IPS-15b (cell line): ENCODE measurements around the gene ASB7.

Source experiments
- H3K27me3 ChIP-seq: one replicate; pipeline ENCODE4 v1.6.1; 2013; ENCODE audit warnings: low read length; ENCODE audit not compliant: control insufficient read depth, insufficient read depth
- H3K36me3 ChIP-seq: one replicate; pipeline ENCODE4 v1.6.1; 2013; ENCODE audit warnings: low read length; ENCODE audit not compliant: control insufficient read depth, insufficient read depth
- H3K4me1 ChIP-seq: one replicate; pipeline ENCODE4 v1.6.1; 2013; ENCODE audit warnings: mild to moderate bottlenecking, low read length; ENCODE audit not compliant: control insufficient read depth, insufficient read depth
- H3K4me3 ChIP-seq: one replicate; pipeline ENCODE4 v1.5.1; 2013; ENCODE audit warnings: low read depth, low read length
- H3K9ac ChIP-seq: one replicate; pipeline ENCODE4 v1.6.1; 2013; ENCODE audit warnings: low read depth, mild to moderate bottlenecking, low read length
- H3K9me3 ChIP-seq: one replicate; pipeline ENCODE4 v1.6.1; 2013; ENCODE audit warnings: mild to moderate bottlenecking, low read length; ENCODE audit not compliant: control insufficient read depth, insufficient read depth

Gene ASB7

DNA sequence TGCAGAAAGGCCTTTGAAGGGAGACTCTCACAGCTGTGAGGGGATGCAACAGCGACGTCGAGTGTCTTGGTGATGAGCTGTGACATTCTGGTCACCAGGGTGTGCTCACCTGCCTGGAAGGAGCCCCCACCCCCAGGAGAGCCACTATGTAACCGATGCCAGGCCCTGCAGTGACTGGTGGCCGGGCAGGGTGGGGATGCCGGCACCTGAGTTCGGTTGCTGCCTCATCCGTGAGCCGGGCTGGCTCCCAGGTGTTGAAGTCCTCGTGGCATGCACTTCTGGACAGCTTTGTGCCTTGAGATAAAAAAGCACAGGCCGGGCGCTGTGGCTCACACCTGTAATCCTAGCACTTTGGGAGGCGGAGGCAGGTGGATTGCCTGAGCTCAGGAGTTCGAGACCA lies 56.5 kb downstream of the ASB7 start:
- no peak overlapping the region for H3K4me3 ChIP-seq
- no peaks in the 10 kb centered on the region for H3K4me1 ChIP-seq
- no peaks in the 10 kb centered on the region for H3K9me3 ChIP-seq
- no peaks in the 10 kb centered on the region for H3K27me3 ChIP-seq
- no peak overlapping the region for H3K9ac ChIP-seq
- H3K36me3 ChIP-seq, result no peaks in the 10 kb centered on the region

DNA sequence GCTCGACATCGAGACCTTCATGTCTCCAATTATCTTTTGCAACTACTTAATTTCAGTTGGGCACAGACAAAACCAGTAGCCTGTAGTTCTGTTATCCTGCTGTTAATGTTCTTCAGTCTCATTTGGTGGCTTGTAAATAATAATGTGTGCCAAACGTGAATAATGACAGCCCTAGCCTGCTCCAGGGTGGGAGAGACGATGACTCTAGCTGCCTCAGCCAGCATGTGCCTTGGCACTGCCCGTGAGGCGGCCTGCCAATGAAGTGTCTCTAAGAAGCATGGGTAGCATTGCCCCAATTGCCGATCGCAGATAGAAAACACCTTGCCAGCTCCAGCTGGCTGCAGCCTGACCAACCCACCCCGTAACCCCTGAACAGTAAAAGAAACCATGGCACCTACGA lies 58.8 kb downstream of the ASB7 start:
- H3K9me3 ChIP-seq, result no peaks in the 10 kb centered on the region
- H3K36me3 ChIP-seq, result no peaks in the 10 kb centered on the region
- H3K4me3 ChIP-seq, result no peak overlapping the region
- no peak overlapping the region for H3K9ac ChIP-seq
- H3K4me1 ChIP-seq, result no peaks in the 10 kb centered on the region
- H3K27me3 ChIP-seq, result no peaks in the 10 kb centered on the region

DNA sequence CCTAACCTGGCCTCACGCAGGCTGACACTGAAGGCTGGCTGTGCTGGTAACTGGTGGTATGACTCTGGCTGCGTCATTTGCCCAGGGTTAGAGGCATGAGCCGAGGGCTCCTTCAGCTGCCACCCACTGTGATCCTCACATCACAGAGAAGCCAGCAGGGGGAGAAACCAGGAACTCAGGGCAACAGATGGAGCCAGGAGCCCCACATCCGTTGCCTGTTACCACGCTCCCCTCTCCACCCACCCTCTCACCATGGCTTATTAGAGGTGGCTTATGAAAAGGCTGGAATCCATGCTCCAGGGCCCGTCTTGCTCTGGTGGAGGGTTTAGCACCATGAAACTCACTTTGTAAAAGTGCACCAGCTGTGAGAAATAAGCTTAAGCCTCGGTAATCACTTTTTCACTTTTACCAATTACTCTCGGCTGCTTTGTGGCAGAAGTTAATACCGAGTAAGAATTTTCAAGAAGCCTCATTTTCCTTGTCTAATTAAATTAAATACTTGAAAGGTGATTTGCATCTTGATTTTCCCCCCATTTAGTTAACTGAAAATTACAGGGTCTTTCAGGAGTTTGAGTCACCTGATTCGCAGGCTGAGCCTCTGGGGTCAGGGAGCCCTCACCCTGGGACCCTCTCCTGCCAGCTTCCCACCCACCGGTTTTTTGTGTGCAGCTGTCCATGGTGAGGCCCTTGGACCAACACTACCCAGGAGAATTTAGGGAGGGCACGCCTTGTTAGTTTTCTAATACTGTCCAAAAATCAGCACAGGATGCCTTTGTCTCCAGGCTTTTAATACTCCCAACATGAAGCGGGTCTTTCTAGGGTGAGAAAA lies 60.9 kb downstream of the ASB7 start:
- no peak overlapping the region for H3K4me3 ChIP-seq
- H3K9ac ChIP-seq, result no peak overlapping the region
- no peaks in the 10 kb centered on the region for H3K4me1 ChIP-seq
- H3K36me3 ChIP-seq, result no peaks in the 10 kb centered on the region
- H3K9me3 ChIP-seq, result no peaks in the 10 kb centered on the region
- no peaks in the 10 kb centered on the region for H3K27me3 ChIP-seq

DNA sequence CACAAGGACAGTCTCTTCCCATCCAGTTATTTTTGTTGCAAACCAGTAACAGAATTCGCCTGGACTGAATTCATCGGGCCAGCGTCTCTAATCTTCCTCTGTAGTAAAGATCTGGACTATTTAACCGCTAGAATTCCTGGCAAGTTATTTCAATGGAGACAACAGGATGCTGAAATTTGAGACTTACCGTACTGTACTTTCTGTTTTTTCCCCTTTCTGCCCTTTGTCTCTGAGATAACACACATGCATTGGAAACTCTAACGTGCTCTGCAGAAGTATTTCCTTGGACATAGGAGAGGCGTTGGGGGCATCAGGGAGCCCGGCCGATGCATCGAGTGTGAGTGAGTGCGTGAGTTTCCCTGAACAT lies 61.5 kb downstream of the ASB7 start:
- Histone ChIP-seq H3K9ac (no peak overlapping the region), H3K4me3 (no peak overlapping the region), H3K36me3 (no peaks in the 10 kb centered on the region), H3K9me3 (no peaks in the 10 kb centered on the region), H3K27me3 (no peaks in the 10 kb centered on the region), H3K4me1 (no peaks in the 10 kb centered on the region)

DNA sequence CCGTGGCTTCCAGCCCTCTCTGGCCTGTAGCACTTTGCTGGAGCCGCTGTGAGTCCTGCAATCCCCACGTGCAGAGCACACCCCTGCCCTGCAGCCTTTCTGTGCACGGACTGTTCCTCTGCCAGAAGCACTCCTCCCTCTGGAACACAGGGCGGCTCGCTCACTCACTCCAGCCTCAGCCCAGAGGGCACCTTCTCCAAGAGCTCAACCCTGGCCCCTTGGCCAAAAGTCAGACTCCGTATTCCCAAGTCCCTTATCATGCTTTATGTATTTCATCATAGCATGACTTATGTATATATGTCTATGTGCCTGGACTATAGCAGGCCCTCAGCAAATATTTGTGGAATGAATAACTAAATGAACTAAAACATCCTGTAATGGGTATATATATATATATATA lies 63.2 kb downstream of the ASB7 start:
- Histone ChIP-seq H3K4me1 (no peaks in the 10 kb centered on the region), H3K27me3 (no peaks in the 10 kb centered on the region), H3K9me3 (no peaks in the 10 kb centered on the region), H3K36me3 (no peaks in the 10 kb centered on the region), H3K4me3 (no peak overlapping the region), H3K9ac (no peak overlapping the region)

DNA sequence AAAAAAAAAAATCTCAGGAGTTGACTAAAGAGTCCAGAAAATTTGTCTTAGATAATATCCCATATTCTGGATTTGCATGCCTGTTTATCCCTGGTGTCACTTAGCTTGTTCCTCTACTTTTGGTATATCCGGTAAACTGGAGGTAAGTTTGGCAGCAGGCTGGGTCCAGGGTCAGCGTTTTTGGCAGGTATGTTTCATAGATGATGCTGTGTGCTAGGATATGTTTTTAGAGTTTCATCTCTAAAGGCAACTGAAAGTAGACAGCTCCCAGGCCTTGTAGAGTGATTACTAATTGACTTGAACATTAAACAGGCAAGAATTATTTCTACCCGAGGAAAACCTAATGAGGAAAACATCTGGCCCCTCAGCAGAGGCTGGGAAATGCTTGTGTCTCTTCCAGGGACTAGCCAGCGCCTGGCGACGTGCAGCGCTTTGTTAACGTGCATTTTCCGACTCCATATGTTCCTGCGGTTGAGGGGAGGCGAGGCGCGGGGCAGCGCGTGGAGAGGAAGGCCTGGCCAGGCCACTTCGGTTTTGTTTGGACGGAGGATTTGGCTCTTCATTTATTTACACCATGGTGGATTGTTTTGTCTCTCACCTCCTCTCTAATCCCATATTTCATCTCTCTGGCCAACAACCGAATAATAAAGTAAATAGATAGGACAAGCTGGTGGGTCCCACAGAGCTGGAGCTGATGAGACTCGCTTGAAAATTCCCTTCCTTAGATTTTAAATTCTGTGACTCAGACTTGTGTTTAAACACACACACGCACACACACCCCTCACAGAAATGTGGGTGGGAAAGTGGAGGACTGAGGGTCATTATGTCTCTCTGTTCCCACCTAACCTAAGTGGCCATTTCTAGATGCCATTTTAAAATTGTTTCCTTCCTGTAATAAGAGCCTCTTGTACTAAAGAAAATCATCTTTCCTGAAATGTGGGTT lies 65.3 kb downstream of the ASB7 start:
- no peaks in the 10 kb centered on the region for H3K36me3 ChIP-seq
- no peak overlapping the region for H3K4me3 ChIP-seq
- no peak overlapping the region for H3K9ac ChIP-seq
- no peaks in the 10 kb centered on the region for H3K4me1 ChIP-seq
- H3K27me3 ChIP-seq, result no peaks in the 10 kb centered on the region
- H3K9me3 ChIP-seq, result no peaks in the 10 kb centered on the region

DNA sequence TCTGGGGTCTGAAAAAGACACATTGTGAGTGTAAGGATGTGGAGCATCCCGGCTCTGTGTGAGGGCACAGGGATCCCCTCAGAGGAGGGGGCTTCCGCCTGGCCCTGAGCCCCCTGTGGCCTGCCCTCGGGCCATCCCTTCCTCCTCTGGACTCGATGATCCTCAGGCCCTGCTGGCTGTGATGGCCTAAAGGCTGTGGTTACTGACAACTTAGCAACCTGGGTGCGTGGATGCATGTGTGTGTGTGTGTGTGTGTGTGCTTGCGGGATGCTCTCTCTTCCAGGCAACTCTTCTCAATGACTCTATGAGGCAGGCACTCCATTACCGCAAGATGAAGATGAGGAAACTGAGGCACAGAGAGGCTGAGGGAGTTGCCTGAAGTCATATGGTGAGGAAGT lies 66.0 kb downstream of the ASB7 start:
- no peaks in the 10 kb centered on the region for H3K36me3 ChIP-seq
- H3K4me1 ChIP-seq, result no peaks in the 10 kb centered on the region
- H3K4me3 ChIP-seq, result no peak overlapping the region
- no peaks in the 10 kb centered on the region for H3K27me3 ChIP-seq
- H3K9ac ChIP-seq, result no peak overlapping the region
- H3K9me3 ChIP-seq, result no peaks in the 10 kb centered on the region

DNA sequence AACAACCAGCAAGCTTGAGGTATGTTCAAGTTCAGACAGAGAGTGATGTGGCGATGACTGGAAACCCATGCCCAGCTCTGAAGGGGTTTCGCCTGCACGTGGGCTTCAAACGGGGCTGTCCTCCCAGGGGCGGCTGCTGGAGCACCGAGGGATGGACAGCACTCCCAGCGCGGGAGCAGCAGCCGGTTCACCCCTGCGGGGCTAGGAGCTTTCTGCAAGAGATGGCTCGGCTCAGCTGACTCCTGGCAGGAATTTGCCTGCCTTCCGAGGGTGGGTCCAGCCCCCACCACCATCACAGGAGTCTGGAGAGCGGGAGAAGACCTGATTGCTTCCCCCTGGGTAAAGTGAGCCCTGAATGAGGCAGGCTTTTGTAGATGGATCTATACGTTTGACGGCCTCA lies 66.9 kb downstream of the ASB7 start:
- Histone ChIP-seq H3K27me3 (no peaks in the 10 kb centered on the region), H3K9ac (no peak overlapping the region), H3K4me3 (no peak overlapping the region), H3K9me3 (no peaks in the 10 kb centered on the region), H3K4me1 (no peaks in the 10 kb centered on the region), H3K36me3 (no peaks in the 10 kb centered on the region)

DNA sequence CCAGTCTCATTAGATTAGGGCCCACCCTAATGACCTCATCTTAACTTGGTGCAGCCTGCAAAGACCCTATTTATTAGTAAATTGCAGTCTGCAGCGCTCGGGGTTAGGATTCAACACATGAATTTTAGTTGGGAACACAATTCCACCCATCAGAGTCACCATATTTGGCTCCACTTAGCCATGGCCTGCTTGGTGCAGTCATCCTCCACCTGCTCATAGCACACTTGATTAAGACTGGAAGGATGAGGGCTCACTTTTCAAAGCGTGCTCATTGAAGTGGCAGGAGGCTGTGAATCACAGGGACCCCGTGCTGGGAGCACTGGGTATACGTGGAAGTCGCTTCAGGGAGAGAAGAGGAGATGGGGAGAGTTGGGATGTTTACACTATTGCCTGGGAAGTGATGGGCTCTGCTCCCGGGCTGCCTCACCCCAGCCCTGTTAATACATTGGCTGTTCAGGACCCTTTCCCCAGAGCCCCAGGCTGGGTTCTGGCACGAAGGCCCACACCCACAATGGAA lies 68.2 kb downstream of the ASB7 start:
- no peaks in the 10 kb centered on the region for H3K9me3 ChIP-seq

DNA sequence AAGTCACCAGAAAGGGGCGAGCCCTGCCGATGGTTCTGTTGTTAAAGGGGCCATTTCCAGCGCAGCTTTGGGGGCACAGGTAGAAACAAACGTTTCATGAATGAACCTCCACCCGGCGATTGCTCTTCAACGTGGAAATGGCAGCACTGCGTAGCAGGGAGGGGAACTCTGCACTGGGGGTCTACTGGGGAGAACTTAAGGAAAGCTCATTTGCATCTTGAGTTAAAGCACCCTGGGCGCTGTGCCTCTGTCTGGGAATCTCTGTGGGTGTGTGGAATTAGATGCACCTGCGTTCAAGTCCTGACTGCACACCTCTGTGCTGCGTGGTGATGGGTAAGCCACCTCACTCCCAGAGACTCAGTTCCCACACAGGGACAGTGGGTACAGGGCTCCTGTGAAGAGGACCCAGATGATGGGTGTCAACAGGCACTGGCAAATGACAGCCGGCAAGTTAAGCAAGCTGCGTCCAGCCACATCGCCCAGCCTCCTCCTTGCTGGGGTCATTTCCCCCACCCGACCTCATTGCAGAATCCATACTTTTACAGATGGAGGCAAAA lies 68.8 kb downstream of the ASB7 start:
- Histone ChIP-seq H3K9ac (no peak overlapping the region), H3K27me3 (no peaks in the 10 kb centered on the region), H3K4me1 (no peaks in the 10 kb centered on the region), H3K4me3 (no peak overlapping the region), H3K36me3 (no peaks in the 10 kb centered on the region), H3K9me3 (no peaks in the 10 kb centered on the region)

More for the DNA sequence above, 68.2 kb downstream of the ASB7 start:
- H3K4me1 ChIP-seq, result no peaks in the 10 kb centered on the region
- H3K4me3 ChIP-seq, result no peak overlapping the region
- H3K9ac ChIP-seq, result no peak overlapping the region
- no peaks in the 10 kb centered on the region for H3K36me3 ChIP-seq
- H3K27me3 ChIP-seq, result no peaks in the 10 kb centered on the region

DNA sequence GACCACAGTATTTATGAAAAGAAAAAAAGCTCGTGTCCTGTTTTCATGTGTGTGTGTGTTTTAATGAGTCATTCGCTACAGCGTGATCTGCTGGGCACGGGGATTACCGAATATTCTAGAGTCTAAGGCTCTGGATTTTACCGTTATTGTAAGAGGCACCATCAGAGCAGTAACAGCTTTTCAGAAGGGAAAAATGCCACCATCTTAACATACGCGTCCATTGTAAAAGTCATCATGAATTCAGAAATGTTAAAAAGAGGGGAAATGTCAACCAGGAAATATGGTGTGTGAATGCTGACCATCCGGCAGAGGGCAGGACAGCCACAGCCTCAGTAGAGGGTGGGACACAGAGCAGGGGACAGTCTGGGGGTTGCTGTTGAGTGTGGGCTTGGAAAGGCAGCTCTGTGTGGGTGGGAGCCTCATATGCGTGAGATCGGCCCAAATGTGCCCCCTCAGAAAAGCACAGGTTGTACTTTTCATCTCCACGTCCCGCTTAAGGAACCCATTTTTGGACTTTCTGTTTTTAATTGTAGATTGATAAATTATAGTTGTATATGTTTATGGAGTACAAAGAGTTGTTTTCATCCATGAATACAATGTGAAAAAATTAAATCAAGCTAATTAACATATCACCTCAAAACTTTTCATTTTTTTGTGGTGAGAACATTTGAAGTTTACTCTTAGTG lies 69.6 kb downstream of the ASB7 start:
- H3K36me3 ChIP-seq, result no peaks in the 10 kb centered on the region
- H3K9ac ChIP-seq, result no peak overlapping the region
- H3K27me3 ChIP-seq, result no peaks in the 10 kb centered on the region
- H3K9me3 ChIP-seq, result no peaks in the 10 kb centered on the region
- no peaks in the 10 kb centered on the region for H3K4me1 ChIP-seq
- H3K4me3 ChIP-seq, result no peak overlapping the region
